NCI-H146 treated with DMSO at 0.1 percent for 48 hours (cell line): ENCODE results near the gene MRPL38.

Source experiments
- DNase-seq: peaks from one replicate; lab custom pipeline; 2025; ENCODE audit not compliant: unreplicated experiment; lab: John Stamatoyannopoulos, UW

The MRPL38 gene

GRCh38 chr17:75904749-75905521 is at the start of gene MRPL38:
Gene MRPL38 (minus strand): TSS chr17:75904884. CDS start chr17:75904875, 9 bp downstream.
- peak; percentile 92 for DNase-seq

GRCh38 chr17:75950855-75951554 is 46.3 kb upstream of the MRPL38 start:
- DNase-seq: no peak

DNA sequence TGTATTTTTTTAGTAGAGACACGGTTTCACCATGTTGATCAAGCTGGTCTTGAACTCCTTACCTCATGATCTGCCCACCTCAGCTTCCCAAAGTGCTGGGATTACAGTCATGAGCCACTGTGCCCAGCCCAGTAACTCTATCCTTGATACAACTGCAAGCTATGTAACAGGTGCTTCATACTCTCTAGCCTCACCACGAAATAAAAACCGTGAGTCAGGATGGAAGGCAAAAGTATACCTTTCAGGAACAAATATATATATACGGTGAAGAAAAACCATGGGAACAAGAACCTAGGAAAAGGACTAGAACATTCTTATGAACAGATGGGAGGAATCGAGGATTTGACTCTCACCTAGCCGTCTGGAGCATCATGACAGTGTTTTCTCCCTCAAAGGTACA is 45.7 kb upstream of the MRPL38 start:
- DNase-seq: no peak

- no peak for DNase-seq
Measured at GRCh38 chr17:75945211-75945610, 40.5 kb upstream of the MRPL38 start.

GRCh38 chr17:75943491-75943890 is 38.8 kb upstream of the MRPL38 start:
- no peak for DNase-seq

DNA sequence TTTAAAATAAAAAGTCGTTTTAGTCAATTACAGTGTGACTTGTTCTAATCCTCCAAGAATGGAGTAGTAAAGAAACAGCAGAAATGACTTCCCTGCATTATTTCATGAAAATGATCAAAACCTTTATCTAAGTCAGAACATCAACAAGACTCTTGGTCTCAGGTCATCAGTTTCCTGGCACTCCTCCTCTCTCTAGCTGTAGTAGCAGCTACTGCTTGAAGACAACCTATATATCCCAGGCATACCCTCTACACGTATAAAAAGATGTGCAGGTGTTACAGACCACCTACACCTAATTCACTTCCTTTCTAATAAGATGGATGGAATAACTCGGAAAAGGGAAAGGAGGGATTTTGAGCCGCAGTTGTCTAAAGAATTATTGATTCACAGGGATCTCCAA is 37.8 kb upstream of the MRPL38 start:
- no peak for DNase-seq

DNA sequence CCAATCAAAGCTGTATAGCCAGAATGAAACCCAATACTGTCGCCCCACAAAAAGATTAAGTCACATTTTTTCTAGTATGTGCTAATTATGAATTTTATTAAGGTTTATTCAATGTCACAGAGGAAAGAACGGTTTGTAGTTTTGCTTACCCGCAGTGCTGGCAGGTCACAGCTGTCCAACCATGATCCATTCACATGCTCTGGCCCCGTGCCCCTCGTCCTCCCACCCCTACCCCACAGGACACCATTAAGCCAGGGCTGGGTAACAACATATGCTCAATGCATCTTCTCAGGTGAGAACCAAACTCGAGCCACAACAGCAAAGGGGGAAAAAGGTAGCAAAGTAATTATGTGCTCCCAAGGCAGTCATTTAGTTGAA is 36.7 kb upstream of the MRPL38 start:
- DNase-seq: no peak

DNA sequence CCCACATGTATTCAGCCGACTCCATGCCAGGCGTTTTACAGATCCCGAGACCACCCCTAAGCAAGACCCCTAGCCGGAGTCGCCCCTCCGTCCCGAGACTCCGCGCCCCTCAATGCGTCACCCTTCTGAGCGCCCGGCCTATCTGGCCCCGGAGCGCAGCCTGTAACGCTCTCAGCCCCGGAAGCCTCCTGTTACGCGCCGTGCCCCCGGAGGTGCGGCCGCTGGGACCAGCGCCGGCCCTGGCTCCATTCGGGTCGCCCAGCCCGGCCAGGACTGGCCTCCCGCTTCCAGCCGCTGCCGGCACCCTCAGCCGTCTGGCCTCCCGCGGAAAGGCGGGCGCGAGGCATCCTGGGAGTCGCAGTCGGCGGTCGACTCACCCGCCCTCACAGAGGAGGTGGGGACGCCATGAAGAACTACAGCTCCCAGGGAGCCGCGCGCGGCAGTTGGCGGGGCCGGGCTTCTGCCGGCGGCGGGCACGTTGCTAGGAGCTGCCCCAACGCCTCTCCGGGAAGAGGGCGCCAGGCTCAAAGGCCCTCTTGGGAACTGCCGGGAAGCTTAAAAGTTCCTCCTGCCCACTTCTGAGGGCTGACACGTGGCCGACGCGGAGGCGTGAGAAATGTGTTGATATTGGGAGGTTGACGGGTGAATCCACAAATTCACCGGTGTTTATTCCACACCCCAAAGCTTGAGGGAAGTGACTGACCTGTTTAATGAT is 36.2 kb upstream of the MRPL38 start, which contains the start of gene FBF1:
FBF1 (minus strand) TSS at position 316 of the 715 bp plus-strand sequence. CDS start 2,893 bp downstream, outside the sequence.
- peak; percentile 86 for DNase-seq

DNA sequence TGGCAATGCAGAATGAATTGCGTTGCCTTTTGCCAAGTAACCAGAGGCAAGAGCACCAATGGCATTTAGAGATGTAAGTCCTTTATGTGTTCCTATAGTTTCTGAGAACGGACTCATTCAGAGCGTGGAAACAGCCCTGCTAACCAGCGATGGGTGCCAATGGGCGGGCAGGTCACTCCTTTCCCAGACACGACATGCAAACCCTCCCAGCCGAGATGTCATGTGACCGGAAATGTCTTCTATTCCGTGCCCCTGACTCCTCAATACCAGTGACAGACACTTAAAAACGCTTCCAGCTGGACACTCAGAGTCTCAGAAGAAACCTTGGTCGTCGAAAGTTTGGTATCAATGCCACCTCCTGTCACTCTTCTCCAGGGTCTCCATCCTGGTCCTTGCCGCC is 33.0 kb upstream of the MRPL38 start:
- no peak for DNase-seq

GRCh38 chr17:75933808-75934207 is 29.1 kb upstream of the MRPL38 start:
- DNase-seq: no peak

GRCh38 chr17:75932852-75933251 is 28.2 kb upstream of the MRPL38 start:
- no peak for DNase-seq

- no peak for DNase-seq
Measured at GRCh38 chr17:75931062-75931461, 26.4 kb upstream of the MRPL38 start.

GRCh38 chr17:75927286-75927922 is 22.7 kb upstream of the MRPL38 start:
- peak; percentile 4 for DNase-seq

DNA sequence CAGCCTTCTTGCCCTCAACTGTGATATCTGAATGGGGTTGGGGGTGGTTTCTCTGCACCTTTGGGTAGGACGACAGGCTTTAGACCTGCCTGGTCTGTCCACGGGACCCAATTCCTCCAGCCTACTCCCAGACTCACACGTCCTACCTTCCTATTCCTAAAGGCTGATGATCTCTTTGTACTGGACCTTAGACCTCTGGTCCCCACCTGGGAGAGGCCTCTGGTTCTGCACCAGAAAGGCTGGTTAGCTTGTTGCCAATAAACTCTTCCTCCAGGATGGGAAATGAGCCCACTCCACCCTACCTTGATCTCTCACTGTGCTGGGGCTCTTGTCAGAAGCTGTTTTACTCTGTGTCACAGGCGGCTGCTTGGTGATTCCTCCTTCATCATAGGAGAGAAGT is 21.8 kb upstream of the MRPL38 start:
- no peak for DNase-seq

DNA sequence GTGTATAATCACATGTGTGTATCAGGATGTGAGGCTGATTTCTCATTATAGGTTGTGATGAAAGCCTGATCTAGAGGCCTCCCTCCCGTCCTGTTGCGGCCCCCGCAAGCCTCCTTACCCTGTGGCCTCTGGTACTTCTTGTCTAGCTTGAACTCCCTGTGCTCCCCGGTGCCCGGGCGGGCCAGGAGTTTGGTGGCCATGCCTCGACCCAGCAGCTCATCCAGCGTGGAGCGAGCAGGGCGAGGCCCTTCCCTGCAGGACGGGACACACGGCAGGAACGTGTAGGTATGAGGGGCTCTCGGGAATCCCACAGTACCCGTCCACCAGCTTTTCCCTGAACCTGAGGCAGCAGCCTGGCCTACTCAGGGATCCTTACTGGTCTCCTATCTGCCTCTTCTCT is 21.2 kb upstream of the MRPL38 start:
- DNase-seq: no peak

GRCh38 chr17:75925103-75925502 is 20.4 kb upstream of the MRPL38 start:
- no peak for DNase-seq

DNA sequence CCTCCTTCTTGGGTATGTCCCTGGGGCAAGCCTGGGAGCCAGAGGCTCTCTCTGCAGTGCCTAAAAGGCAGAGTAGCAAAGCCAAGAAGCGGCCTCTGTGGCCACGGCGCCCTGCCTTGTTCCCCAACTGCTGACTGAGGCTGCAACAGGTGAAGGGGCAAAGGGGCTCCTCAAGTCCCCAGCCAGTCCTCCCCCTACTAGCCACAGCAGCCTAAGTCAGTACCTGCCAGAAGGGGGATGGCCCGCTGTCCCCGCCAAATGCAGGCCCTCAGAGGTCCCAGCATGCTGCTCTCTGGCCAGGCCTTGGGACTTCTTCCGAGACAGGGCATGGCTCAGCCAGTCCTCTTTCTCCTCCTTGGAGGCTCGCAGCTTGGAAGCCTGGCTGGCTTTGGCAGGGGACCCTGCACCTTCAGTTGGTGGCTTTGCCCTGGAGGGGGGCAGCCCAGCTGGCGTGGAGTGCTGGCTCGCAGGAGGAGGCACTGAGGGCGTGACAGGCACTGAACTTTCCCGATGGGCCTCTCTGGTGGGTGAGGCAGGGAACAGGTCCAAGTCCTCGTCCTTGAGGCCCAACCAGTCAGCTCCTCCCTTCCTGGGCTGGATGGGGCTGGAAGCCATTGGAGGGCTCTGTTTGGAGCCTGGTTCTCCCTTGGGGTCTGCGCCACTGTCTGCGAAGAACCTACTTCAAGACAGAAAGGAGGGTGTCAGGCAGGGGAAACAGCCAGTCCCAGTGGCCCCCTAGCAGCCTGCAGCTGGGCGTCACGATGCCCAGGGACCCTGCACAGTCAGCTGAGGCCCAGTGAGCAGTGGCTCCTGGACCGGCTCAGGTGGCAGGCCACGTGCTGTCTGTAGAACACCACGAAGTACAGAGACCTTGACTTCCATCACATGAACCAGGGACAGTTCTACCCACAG is 18.5 kb upstream of the MRPL38 start:
- DNase-seq: no peak

GRCh38 chr17:75922173-75922961 is 17.7 kb upstream of the MRPL38 start:
- DNase-seq: no peak

DNA sequence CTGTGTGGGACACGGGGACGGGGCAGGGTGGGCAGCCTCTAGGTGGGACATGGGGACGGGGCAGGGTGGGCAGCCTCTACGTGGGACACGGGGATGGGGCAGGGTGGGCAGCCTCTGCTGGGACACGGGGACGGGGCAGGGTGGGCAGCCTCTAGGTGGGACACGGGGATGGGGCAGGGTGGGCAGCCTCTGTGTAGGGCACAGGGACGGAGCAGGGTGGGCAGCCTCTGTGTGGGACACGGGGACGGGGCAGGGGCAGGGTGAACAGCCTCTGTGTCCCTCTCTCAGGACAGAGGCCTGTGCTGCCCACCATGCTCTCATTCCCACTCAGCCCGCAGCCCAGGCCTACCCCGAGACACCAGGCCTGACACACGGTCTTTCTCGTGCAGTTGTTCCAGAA is 16.9 kb upstream of the MRPL38 start:
- no peak for DNase-seq
